Measurements from ENCODE around the gene WNK2. TPM values are rescaled to one million over a fixed set of nuclear protein-coding genes. Genes with fewer than 3 reads are reported as not detected.

WNK2 gene
- total and polyA plus RNA-seq, 7 donors = 8.1 to 58.8 (median 35.5) TPM

- intact Hi-C loops (cut with DNase I) = no loop called here
- DNase-seq (no peak), ATAC-seq (no peak)
- no peak overlapping the region for H3K27ac ChIP-seq
- no peaks in the 10 kb centered on the region for H3K4me1 ChIP-seq
- no peaks in the 10 kb centered on the region for H3K27me3 ChIP-seq (ENCODE audit: insufficient read depth in 3 of 3, low read length in 2 of 3)
- TF ChIP-seq CTCF (IDR thresholded peaks at IDR 0.05) = no peak
- no peaks in the 10 kb centered on the region for H3K9me3 ChIP-seq
- peaks cover 0 to 3% of the 10 kb centered on the region in 2 donors for H3K36me3 ChIP-seq (ENCODE audit: insufficient read depth in 1 of 2, low read depth in 1 of 2)
- WGBS, 3 donors = 86 to 89% (median 87%) methylated on average over 12 of the region's 12 CpGs
- no peak overlapping the region for H3K4me3 ChIP-seq
These were observed 133.0 kb downstream of the WNK2 start for GRCh38 chr9:93316726-93317494.

GRCh38 chr9:93317495-93318094, 133.7 kb downstream of the WNK2 start:
- Histone ChIP-seq H3K27ac (no peak overlapping the region), H3K36me3 (ENCODE audit: insufficient read depth in 1 of 2, low read depth in 1 of 2) (peaks cover 0 to 3% of the 10 kb centered on the region in 2 donors), H3K9me3 (no peaks in the 10 kb centered on the region), H3K4me1 (no peaks in the 10 kb centered on the region), H3K27me3 (ENCODE audit: insufficient read depth in 3 of 3, low read length in 2 of 3) (no peaks in the 10 kb centered on the region), H3K4me3 (no peak overlapping the region)
- ATAC-seq (no peak), DNase-seq (no peak)
- 86 to 89% (median 87%) methylated on average over 28 to 30 of the region's 30 CpGs for WGBS, 3 donors
- no peak for TF ChIP-seq CTCF (IDR thresholded peaks at IDR 0.05)
- intact Hi-C loops (cut with DNase I) = no loop called here

GRCh38 chr9:93318480-93318879, 134.5 kb downstream of the WNK2 start:
- no peak for DNase-seq
- TF ChIP-seq CTCF (IDR thresholded peaks at IDR 0.05) = no peak
- Histone ChIP-seq H3K4me3 (no peak overlapping the region), H3K27ac (no peak overlapping the region), H3K9me3 (no peaks in the 10 kb centered on the region), H3K4me1 (no peaks in the 10 kb centered on the region), H3K36me3 (ENCODE audit: insufficient read depth in 1 of 2, low read depth in 1 of 2) (peaks cover 0 to 3% of the 10 kb centered on the region in 2 donors), H3K27me3 (ENCODE audit: insufficient read depth in 3 of 3, low read length in 2 of 3) (no peaks in the 10 kb centered on the region)
- WGBS, 3 donors = 88 to 93% (median 88%) methylated on average over 9 of the region's 9 CpGs
- intact Hi-C loops (cut with DNase I) = no loop called here
- no peak for ATAC-seq

GRCh38 chr9:93319301-93319991, 135.5 kb downstream of the WNK2 start:
- no peak overlapping the region for H3K27ac ChIP-seq
- ATAC-seq (no peak), DNase-seq (no peak)
- no peak for TF ChIP-seq CTCF (IDR thresholded peaks at IDR 0.05)
- 89 to 94% (median 91%) methylated on average over 13 of the region's 13 CpGs for WGBS, 3 donors
- intact Hi-C loops (cut with DNase I) = no loop called here
- no peaks in the 10 kb centered on the region for H3K27me3 ChIP-seq (ENCODE audit: insufficient read depth in 3 of 3, low read length in 2 of 3)
- H3K36me3 ChIP-seq (ENCODE audit: insufficient read depth in 1 of 2, low read depth in 1 of 2) = peaks cover 0 to 3% of the 10 kb centered on the region in 2 donors
- no peaks in the 10 kb centered on the region for H3K9me3 ChIP-seq
- no peaks in the 10 kb centered on the region for H3K4me1 ChIP-seq
- no peak overlapping the region for H3K4me3 ChIP-seq

Measured in psoas muscle (tissue), 8 donors.